B cell (primary cell): Measurements from ENCODE around the gene ATXN1.

Experiments used
- EZH2 ChIP-seq: IDR thresholded peaks from 2 replicates; pipeline ENCODE4 v1.6.1; 2012; ENCODE audit warnings: borderline replicate concordance, low read depth, mild to moderate bottlenecking, moderate library complexity, low read length; ENCODE audit not compliant: insufficient read depth, poor library complexity, severe bottlenecking
- TF ChIP-seq, protein P1 (sequence below): fragments of 200-600 bp; IDR thresholded peaks from one replicate; pipeline ENCODE4 v1.8.0; 2022; ENCODE audit warnings: antibody characterized with exemption, mild to moderate bottlenecking

GRCh38 chr6:16374461-16375200, 386.6 kb downstream of the ATXN1 start:
- TF ChIP-seq EZH2: no peak
- TF ChIP-seq, protein P1, sequence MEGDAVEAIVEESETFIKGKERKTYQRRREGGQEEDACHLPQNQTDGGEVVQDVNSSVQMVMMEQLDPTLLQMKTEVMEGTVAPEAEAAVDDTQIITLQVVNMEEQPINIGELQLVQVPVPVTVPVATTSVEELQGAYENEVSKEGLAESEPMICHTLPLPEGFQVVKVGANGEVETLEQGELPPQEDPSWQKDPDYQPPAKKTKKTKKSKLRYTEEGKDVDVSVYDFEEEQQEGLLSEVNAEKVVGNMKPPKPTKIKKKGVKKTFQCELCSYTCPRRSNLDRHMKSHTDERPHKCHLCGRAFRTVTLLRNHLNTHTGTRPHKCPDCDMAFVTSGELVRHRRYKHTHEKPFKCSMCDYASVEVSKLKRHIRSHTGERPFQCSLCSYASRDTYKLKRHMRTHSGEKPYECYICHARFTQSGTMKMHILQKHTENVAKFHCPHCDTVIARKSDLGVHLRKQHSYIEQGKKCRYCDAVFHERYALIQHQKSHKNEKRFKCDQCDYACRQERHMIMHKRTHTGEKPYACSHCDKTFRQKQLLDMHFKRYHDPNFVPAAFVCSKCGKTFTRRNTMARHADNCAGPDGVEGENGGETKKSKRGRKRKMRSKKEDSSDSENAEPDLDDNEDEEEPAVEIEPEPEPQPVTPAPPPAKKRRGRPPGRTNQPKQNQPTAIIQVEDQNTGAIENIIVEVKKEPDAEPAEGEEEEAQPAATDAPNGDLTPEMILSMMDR: no peak
